GM12801 (cell line): ENCODE measurements around the gene DDX46.

Experiments
- CTCF ChIP-seq: IDR thresholded peaks from one replicate; pipeline ENCODE4 v1.5.1; 2011; ENCODE audit warnings: control low read depth; ENCODE audit not compliant: insufficient read length; ENCODE audit errors: extremely low read depth

DDX46 gene

GRCh38 chr5:134769206-134769605 lies 10.6 kb downstream of the DDX46 start:
- no peak for TF ChIP-seq CTCF

- TF ChIP-seq CTCF: no peak
These were observed 14.0 kb downstream of the DDX46 start for GRCh38 chr5:134772461-134773125.

GRCh38 chr5:134777366-134777765 lies 18.8 kb downstream of the DDX46 start:
- TF ChIP-seq CTCF: no peak

- no peak for TF ChIP-seq CTCF
These were observed 25.8 kb downstream of the DDX46 start for GRCh38 chr5:134784241-134784920.

GRCh38 chr5:134784946-134785620 lies 26.5 kb downstream of the DDX46 start:
- no peak for TF ChIP-seq CTCF

GRCh38 chr5:134787692-134788091 lies 29.1 kb downstream of the DDX46 start:
- no peak for TF ChIP-seq CTCF

- TF ChIP-seq CTCF: no peak
These were observed 33.0 kb downstream of the DDX46 start for GRCh38 chr5:134791580-134791979.
